SJCRH30 (cell line): ENCODE measurements around the gene C9orf72. TPM values are rescaled to one million over a fixed set of nuclear protein-coding genes. Genes with fewer than 3 reads are reported as not detected.

Experiments
- total RNA-seq: library from RNA; depleted of rRNA; stranded (reverse); fragments of >200 nt; shearing (Covaris generic); gene quantifications from 2 replicates; pipeline ENCODE4 v1.2.3, GENCODE V29; 2014; rRNA removed

The C9orf72 gene
- total RNA-seq, 1 experiment from 2014 or later: 10.0 TPM

Other genes starting within 250 kb of the C9orf72 start
- not detected in 2 replicates for gene IFNK, start 49.2 kb downstream of the C9orf72 start, total RNA-seq
- 0.25 and 0.34 TPM in 2 replicates for gene MOB3B, start 43.7 kb downstream of the C9orf72 start, total RNA-seq